Mesothelial cell of epicardium (in vitro differentiated cells): Measurements from ENCODE around the gene PECR. TPM values are rescaled to one million over a fixed set of nuclear protein-coding genes. Genes with fewer than 3 reads are reported as not detected.
A peak's percentile ranks its signal among the peaks of the same experiment; 100 is the strongest.

Experiments
- DNase-seq, 2 experiments: peaks; one replicate each; pipeline ENCODE4 v3.0.0; 2021; ENCODE audit warnings: low spot score in 2 of 2; ENCODE audit not compliant: unreplicated experiment in 2 of 2
- H3K27ac Mint-ChIP-seq: 2 replicates; pipeline ENCODE4 v1.8.0; 2021; ENCODE audit warnings: mixed read lengths
- H3K27me3 Mint-ChIP-seq: 2 replicates; pipeline ENCODE4 v1.8.0; 2021; ENCODE audit warnings: low read depth, mixed read lengths
- H3K36me3 Mint-ChIP-seq: 2 replicates; pipeline ENCODE4 v1.8.0; 2021; ENCODE audit warnings: mixed read lengths
- H3K4me1 Mint-ChIP-seq: 2 replicates; pipeline ENCODE4 v1.8.0; 2021; ENCODE audit warnings: mixed read lengths
- H3K4me3 Mint-ChIP-seq: 2 replicates; pipeline ENCODE4 v1.8.0; 2021; ENCODE audit warnings: mild to moderate bottlenecking, moderate library complexity, mixed read lengths
- H3K9me3 Mint-ChIP-seq: 2 replicates; pipeline ENCODE4 v1.8.0; 2021; ENCODE audit warnings: mixed read lengths
- CTCF ChIP-seq: fragments of 200-600 bp; sonication (generic); IDR thresholded peaks from one replicate; pipeline ENCODE4 v1.5.0; 2021; ENCODE audit warnings: antibody characterized with exemption; ENCODE audit not compliant: unreplicated experiment
- total RNA-seq: library from RNA; stranded (reverse); gene quantifications from 3 replicates; pipeline ENCODE4 v1.2.1, GENCODE V29; 2021

PECR gene
- total RNA-seq: 9.3 to 12.2 TPM (median 9.7 TPM) in 3 replicates

- H3K36me3 Mint-ChIP-seq: no peaks in the 10 kb centered on the region
- H3K27me3 Mint-ChIP-seq: peaks cover 6% of the 10 kb centered on the region
- DNase-seq: peak; percentile 58 to 66
- peak within 1 kb of the TSS; percentile 73 for H3K4me3 Mint-ChIP-seq
- no peak for TF ChIP-seq CTCF
- peaks cover 22% of the 10 kb centered on the region for H3K4me1 Mint-ChIP-seq
- H3K27ac Mint-ChIP-seq: peak within 1 kb of the TSS; percentile 67
- H3K9me3 Mint-ChIP-seq: no peaks in the 10 kb centered on the region
Measured at GRCh38 chr2:216081487-216082116, at the start of gene PECR, which contains the start of gene TMEM169. PECR (minus strand) TSS chr2:216081809; CDS start chr2:216081741, 68 bp downstream. TMEM169 (plus strand) TSS chr2:216081919; CDS start chr2:216095964, 14,045 bp downstream.

DNA sequence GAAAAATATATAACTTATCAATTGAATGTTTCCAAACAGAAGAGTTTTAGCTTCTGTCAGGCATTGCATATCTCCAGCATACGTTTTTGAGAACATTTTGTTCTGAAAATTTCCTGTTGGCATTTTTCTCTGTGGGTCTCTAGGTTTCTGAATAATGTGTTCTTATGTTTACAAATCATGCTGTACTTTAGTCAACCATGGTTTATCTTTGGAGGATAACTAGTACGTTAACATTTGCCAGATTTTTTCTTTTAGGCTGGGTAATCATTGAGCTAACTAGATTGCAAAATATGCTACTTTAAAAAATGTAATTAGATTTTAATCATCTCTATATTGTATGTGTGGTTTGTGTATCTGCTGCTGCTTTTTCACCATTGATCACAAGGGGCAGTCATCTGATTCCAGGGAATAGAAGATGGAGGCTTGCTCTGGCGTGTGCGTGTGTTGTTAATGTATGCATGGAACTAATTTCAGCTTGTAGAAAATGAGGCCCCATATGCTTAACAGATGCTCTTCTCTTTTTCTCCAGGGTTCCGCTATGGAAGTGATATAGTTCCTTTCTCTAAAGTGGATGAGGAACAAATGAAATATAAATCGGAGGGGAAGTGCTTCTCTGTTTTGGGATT, 48.9 kb upstream of the PECR start:
- no peak overlapping the region for H3K4me3 Mint-ChIP-seq
- DNase-seq: no peak
- no peaks in the 10 kb centered on the region for H3K4me1 Mint-ChIP-seq
- H3K9me3 Mint-ChIP-seq: no peaks in the 10 kb centered on the region
- H3K27me3 Mint-ChIP-seq: no peaks in the 10 kb centered on the region
- H3K36me3 Mint-ChIP-seq: peaks cover 56% of the 10 kb centered on the region
- no peak for TF ChIP-seq CTCF
- peak overlapping the region; percentile 31 for H3K27ac Mint-ChIP-seq

- TF ChIP-seq CTCF: no peak
- Mint-ChIP-seq H3K27ac (no peak overlapping the region), H3K9me3 (no peaks in the 10 kb centered on the region), H3K4me3 (no peak overlapping the region), H3K4me1 (no peaks in the 10 kb centered on the region), H3K36me3 (peaks cover 46% of the 10 kb centered on the region), H3K27me3 (no peaks in the 10 kb centered on the region)
- DNase-seq: no peak
Measured at GRCh38 chr2:216126943-216127342, 45.3 kb upstream of the PECR start.

GRCh38 chr2:216121255-216121654, 39.6 kb upstream of the PECR start:
- H3K27ac Mint-ChIP-seq: peak overlapping the region; percentile 6
- DNase-seq: no peak
- H3K4me3 Mint-ChIP-seq: no peak overlapping the region
- peaks cover 66% of the 10 kb centered on the region for H3K36me3 Mint-ChIP-seq
- H3K4me1 Mint-ChIP-seq: peaks cover 13% of the 10 kb centered on the region
- no peak for TF ChIP-seq CTCF
- no peaks in the 10 kb centered on the region for H3K9me3 Mint-ChIP-seq
- no peaks in the 10 kb centered on the region for H3K27me3 Mint-ChIP-seq

GRCh38 chr2:216119986-216120385, 38.4 kb upstream of the PECR start:
- DNase-seq: no peak
- TF ChIP-seq CTCF: no peak
- no peaks in the 10 kb centered on the region for H3K27me3 Mint-ChIP-seq
- no peak overlapping the region for H3K4me3 Mint-ChIP-seq
- peaks cover 24% of the 10 kb centered on the region for H3K4me1 Mint-ChIP-seq
- peaks cover 61% of the 10 kb centered on the region for H3K36me3 Mint-ChIP-seq
- H3K27ac Mint-ChIP-seq: no peak overlapping the region
- H3K9me3 Mint-ChIP-seq: no peaks in the 10 kb centered on the region
